ENCODE data around the gene PIH1D1. TPM values are rescaled to one million over a fixed set of nuclear protein-coding genes. Genes with fewer than 3 reads are reported as not detected.

Gene PIH1D1
- total RNA-seq, 1 donor from 2014 or later = 54.6 TPM

DNA sequence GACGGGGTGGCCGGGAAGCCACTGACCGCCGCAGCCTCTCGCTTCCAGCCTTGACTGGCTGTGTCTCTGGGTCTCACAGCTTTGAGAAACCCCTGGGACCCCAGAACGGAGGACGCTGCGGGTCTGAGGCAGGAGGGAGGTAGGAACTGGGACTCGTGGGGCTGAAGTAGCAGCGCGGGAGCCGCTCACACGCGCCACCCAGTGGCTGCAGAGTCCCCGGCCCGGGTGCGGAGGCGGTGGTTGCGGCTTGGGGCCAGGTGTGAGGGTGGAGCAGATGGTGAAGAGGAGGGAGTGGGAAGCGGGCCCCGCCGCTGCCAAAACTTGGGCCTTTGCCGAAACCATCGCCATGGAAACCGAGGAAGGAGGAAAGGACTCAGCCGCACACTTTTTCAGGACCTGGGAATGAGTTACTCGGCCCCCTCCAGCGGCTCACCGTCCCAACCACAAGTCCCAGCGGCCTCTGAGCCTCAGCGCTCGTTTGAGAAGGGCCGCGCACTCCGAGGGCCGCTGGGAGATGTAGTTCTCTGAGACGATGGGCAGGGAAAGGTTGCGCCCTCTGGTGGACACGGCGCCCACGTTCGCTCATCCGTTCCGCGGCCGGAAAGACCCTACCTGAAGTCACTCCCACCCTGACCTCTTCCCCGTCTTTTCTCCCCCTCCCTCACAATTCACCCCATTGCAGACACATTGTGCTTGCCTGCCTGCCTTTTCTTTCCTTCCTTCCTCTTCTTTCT, 8.1 kb downstream of the PIH1D1 start:
- Mint-ChIP-seq H3K27me3 (ENCODE audit: low read depth) (peaks cover 36% of the 10 kb centered on the region), H3K27ac (ENCODE audit: unreplicated experiment) (peak overlapping the region; percentile 87), H3K4me3 (ENCODE audit: unreplicated experiment) (peak overlapping the region; percentile 76), H3K4me1 (ENCODE audit: low read depth) (peaks cover 21% of the 10 kb centered on the region), H3K9me3 (ENCODE audit: low read depth) (no peaks in the 10 kb centered on the region), H3K36me3 (ENCODE audit: low read depth) (no peaks in the 10 kb centered on the region)
- DNase-seq (ENCODE audit: low spot score) = peak; percentile 97
- peak; percentile 97 for TF ChIP-seq CTCF (IDR thresholded peaks at IDR 0.05)

GRCh38 chr19:49442771-49443365, 8.7 kb downstream of the PIH1D1 start:
- Mint-ChIP-seq H3K27me3 (ENCODE audit: low read depth) (peaks cover 43% of the 10 kb centered on the region), H3K9me3 (ENCODE audit: low read depth) (no peaks in the 10 kb centered on the region), H3K4me3 (ENCODE audit: unreplicated experiment) (peak overlapping the region; percentile 76), H3K27ac (ENCODE audit: unreplicated experiment) (peak overlapping the region; percentile 87), H3K36me3 (ENCODE audit: low read depth) (no peaks in the 10 kb centered on the region), H3K4me1 (ENCODE audit: low read depth) (peaks cover 21% of the 10 kb centered on the region)
- no peak for TF ChIP-seq CTCF (IDR thresholded peaks at IDR 0.05)
- DNase-seq (ENCODE audit: low spot score) = peak; percentile 96

GRCh38 chr19:49442354-49442753, 9.3 kb downstream of the PIH1D1 start:
- Mint-ChIP-seq H3K27ac (ENCODE audit: unreplicated experiment) (peak overlapping the region; percentile 22), H3K4me3 (ENCODE audit: unreplicated experiment) (peak overlapping the region; percentile 76), H3K27me3 (ENCODE audit: low read depth) (peaks cover 48% of the 10 kb centered on the region), H3K4me1 (ENCODE audit: low read depth) (peaks cover 21% of the 10 kb centered on the region), H3K36me3 (ENCODE audit: low read depth) (no peaks in the 10 kb centered on the region), H3K9me3 (ENCODE audit: low read depth) (no peaks in the 10 kb centered on the region)
- no peak for DNase-seq (ENCODE audit: low spot score)
- TF ChIP-seq CTCF (IDR thresholded peaks at IDR 0.05) = no peak

DNA sequence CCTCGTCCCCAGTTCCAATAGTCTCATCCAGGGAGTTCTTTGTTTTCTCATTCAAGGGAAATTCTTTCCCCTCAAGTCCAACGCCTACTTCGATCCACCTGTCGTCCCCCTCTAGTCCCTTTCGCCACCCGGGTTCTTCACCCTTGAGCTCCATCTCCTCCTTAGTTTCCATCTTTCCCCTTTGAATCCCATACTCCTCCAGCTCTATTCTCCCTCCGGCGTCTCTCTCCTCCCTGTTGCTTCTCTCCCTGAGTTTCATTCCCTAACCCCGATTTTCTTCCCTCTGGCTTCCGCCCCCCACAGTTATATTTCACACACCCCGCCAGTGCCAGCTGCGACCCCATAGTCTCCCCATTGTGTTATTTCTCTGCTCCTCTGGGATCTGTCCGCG, 9.7 kb downstream of the PIH1D1 start:
- peak overlapping the region; percentile 1 for H3K27ac Mint-ChIP-seq (ENCODE audit: unreplicated experiment)
- peak overlapping the region; percentile 76 for H3K4me3 Mint-ChIP-seq (ENCODE audit: unreplicated experiment)
- peaks cover 21% of the 10 kb centered on the region for H3K4me1 Mint-ChIP-seq (ENCODE audit: low read depth)
- no peak for DNase-seq (ENCODE audit: low spot score)
- H3K9me3 Mint-ChIP-seq (ENCODE audit: low read depth) = no peaks in the 10 kb centered on the region
- TF ChIP-seq CTCF (IDR thresholded peaks at IDR 0.05) = no peak
- no peaks in the 10 kb centered on the region for H3K36me3 Mint-ChIP-seq (ENCODE audit: low read depth)
- H3K27me3 Mint-ChIP-seq (ENCODE audit: low read depth) = peaks cover 51% of the 10 kb centered on the region

DNA sequence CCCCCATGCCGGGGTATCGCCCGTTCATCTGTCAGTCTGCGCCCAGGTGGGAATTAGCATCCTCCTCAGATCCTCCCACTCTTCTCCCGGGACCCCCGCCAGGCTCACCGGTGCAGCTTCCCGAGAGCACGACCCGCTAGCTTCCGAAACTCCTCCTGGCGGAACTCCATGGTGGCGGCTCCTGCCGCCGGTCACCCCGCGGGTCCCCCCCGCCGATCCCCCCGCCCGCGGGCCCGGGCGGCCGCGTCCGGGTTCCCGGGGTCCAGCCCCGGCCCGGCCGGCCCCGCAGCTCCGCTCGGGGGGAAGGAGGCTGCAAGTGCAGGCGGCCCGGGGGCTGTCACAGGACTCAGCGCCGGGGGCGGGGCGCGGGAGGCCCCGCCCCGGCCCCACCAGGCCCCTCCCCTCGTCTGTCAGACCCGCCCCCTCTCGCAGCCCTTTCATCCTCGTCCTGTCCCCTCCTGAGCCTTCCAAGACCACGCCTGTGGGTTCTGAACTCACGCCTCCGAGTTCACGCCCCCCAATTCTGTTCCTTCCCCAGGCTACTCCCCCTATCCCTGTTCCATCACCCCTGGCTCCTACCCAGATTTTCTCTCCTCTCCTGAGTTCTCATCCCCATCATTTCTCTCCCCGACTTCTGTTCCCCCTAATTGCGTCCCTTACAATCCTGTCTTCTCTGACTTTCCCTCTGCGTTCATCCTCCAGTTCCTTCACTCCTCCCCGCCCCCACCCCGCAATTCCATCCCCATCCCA, 10.2 kb downstream of the PIH1D1 start, which contains the start of gene SLC17A7:
SLC17A7 (minus strand) TSS at position 318 of the 750 bp plus-strand sequence; CDS start at position 170, 148 bp downstream.
- TF ChIP-seq CTCF (IDR thresholded peaks at IDR 0.05) = peak; percentile 37
- DNase-seq (ENCODE audit: low spot score) = no peak
- Mint-ChIP-seq H3K4me3 (ENCODE audit: unreplicated experiment) (peak within 1 kb of the TSS; percentile 76), H3K9me3 (ENCODE audit: low read depth) (no peaks in the 10 kb centered on the region), H3K36me3 (ENCODE audit: low read depth) (no peaks in the 10 kb centered on the region), H3K27me3 (ENCODE audit: low read depth) (peaks cover 57% of the 10 kb centered on the region), H3K27ac (ENCODE audit: unreplicated experiment) (peak within 1 kb of the TSS; percentile 22), H3K4me1 (ENCODE audit: low read depth) (peaks cover 21% of the 10 kb centered on the region)

Data from chondrocyte (in vitro differentiated cells).